A549 (cell line): Measurements from ENCODE around the gene GNAI2.

Source experiments
- CEBPB ChIP-seq, 2 experiments: fragments of >200 bp in 1 of 2; sonication (Bioruptor Twin) in 1 of 2; formaldehyde crosslinking in 1 of 2; IDR thresholded peaks; 2 replicates each; pipeline ENCODE4 v1.6.1; 2012 to 2016
- EHMT2 ChIP-seq: fragments of 200-600 bp; sonication (generic); IDR thresholded peaks from 2 replicates; pipeline ENCODE4 v1.6.1; 2016; ENCODE audit warnings: antibody characterized with exemption, low read depth, mild to moderate bottlenecking, moderate library complexity
- EP300 ChIP-seq, 2 experiments: fragments of >200 bp; sonication (Bioruptor Twin); formaldehyde crosslinking; IDR thresholded peaks; 2 replicates in 1 of 2; 3 replicates in 1 of 2; pipeline ENCODE4 v1.6.1; 2016 to 2017
- FOSB ChIP-seq: fragments of 250-450 bp; sonication (Bioruptor Pico); IDR thresholded peaks from 2 replicates; pipeline ENCODE4 v1.5.0; 2020; ENCODE audit warnings: mild to moderate bottlenecking, moderate library complexity
- GATA3 ChIP-seq: IDR thresholded peaks from 2 replicates; pipeline ENCODE4 v1.6.1; 2012; ENCODE audit warnings: borderline replicate concordance
- POLR2A ChIP-seq: IDR thresholded peaks from 2 replicates; pipeline ENCODE4 v1.6.1; 2012; ENCODE audit warnings: mild to moderate bottlenecking, low read length
- RAD21 ChIP-seq, 2 experiments: fragments of >200 bp in 1 of 2; sonication (Bioruptor Twin) in 1 of 2; formaldehyde crosslinking in 1 of 2; IDR thresholded peaks in 1 of 2; conservative IDR thresholded peaks in 1 of 2; 2 replicates in 1 of 2; 3 replicates in 1 of 2; pipeline ENCODE4 v1.6.1; 2012 to 2018; ENCODE audit warnings: inconsistent platforms in 1 of 2
- RFX5 ChIP-seq: fragments of 450-650 bp; IDR thresholded peaks from 2 replicates; pipeline ENCODE4 v1.7.1; 2014; ENCODE audit warnings: antibody characterized with exemption, mild to moderate bottlenecking, moderate library complexity
- TF ChIP-seq, protein P1 (sequence below): fragments of >200 bp; sonication (Bioruptor Twin); formaldehyde crosslinking; IDR thresholded peaks from 3 replicates; pipeline ENCODE4 v1.5.1; 2016
- TF ChIP-seq, protein P2 (sequence below): fragments of 200-600 bp; sonication (generic); IDR thresholded peaks from 2 replicates; pipeline ENCODE4 v1.6.1; 2016; ENCODE audit warnings: antibody characterized with exemption, mild to moderate bottlenecking, moderate library complexity
- TF ChIP-seq, protein P3 (sequence below): fragments of 450-650 bp; IDR thresholded peaks from 2 replicates; pipeline ENCODE4 v1.6.1; 2014; ENCODE audit warnings: antibody characterized with exemption
- TF ChIP-seq, protein P4 (sequence below): fragments of 150-350 bp; IDR thresholded peaks from 2 replicates; pipeline ENCODE4 v1.6.1; 2014; ENCODE audit warnings: low read depth, mild to moderate bottlenecking, low read length
- TF ChIP-seq, protein P5 (sequence below): fragments of >200 bp; sonication (Bioruptor Twin); formaldehyde crosslinking; IDR thresholded peaks from 3 replicates; pipeline ENCODE4 v1.6.1; 2016

DNA sequence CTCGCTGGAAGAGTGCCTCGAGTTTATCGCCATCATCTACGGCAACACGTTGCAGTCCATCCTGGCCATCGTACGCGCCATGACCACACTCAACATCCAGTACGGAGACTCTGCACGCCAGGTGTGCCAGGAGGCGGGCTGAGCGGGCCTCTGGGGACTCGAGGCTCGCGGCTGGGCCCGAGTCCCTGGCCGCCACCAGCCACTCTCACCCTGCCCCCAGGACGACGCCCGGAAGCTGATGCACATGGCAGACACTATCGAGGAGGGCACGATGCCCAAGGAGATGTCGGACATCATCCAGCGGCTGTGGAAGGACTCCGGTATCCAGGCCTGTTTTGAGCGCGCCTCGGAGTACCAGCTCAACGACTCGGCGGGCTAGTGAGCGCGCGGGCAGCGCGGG, 42.7 kb upstream of the GNAI2 start:
- TF ChIP-seq, protein P1, sequence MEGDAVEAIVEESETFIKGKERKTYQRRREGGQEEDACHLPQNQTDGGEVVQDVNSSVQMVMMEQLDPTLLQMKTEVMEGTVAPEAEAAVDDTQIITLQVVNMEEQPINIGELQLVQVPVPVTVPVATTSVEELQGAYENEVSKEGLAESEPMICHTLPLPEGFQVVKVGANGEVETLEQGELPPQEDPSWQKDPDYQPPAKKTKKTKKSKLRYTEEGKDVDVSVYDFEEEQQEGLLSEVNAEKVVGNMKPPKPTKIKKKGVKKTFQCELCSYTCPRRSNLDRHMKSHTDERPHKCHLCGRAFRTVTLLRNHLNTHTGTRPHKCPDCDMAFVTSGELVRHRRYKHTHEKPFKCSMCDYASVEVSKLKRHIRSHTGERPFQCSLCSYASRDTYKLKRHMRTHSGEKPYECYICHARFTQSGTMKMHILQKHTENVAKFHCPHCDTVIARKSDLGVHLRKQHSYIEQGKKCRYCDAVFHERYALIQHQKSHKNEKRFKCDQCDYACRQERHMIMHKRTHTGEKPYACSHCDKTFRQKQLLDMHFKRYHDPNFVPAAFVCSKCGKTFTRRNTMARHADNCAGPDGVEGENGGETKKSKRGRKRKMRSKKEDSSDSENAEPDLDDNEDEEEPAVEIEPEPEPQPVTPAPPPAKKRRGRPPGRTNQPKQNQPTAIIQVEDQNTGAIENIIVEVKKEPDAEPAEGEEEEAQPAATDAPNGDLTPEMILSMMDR = no peak
- TF ChIP-seq, protein P2, sequence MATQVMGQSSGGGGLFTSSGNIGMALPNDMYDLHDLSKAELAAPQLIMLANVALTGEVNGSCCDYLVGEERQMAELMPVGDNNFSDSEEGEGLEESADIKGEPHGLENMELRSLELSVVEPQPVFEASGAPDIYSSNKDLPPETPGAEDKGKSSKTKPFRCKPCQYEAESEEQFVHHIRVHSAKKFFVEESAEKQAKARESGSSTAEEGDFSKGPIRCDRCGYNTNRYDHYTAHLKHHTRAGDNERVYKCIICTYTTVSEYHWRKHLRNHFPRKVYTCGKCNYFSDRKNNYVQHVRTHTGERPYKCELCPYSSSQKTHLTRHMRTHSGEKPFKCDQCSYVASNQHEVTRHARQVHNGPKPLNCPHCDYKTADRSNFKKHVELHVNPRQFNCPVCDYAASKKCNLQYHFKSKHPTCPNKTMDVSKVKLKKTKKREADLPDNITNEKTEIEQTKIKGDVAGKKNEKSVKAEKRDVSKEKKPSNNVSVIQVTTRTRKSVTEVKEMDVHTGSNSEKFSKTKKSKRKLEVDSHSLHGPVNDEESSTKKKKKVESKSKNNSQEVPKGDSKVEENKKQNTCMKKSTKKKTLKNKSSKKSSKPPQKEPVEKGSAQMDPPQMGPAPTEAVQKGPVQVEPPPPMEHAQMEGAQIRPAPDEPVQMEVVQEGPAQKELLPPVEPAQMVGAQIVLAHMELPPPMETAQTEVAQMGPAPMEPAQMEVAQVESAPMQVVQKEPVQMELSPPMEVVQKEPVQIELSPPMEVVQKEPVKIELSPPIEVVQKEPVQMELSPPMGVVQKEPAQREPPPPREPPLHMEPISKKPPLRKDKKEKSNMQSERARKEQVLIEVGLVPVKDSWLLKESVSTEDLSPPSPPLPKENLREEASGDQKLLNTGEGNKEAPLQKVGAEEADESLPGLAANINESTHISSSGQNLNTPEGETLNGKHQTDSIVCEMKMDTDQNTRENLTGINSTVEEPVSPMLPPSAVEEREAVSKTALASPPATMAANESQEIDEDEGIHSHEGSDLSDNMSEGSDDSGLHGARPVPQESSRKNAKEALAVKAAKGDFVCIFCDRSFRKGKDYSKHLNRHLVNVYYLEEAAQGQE = no peak
- TF ChIP-seq POLR2A (no peak), RAD21 (conservative IDR thresholded peaks at IDR 0.05 in 1 of 2, IDR thresholded peaks at IDR 0.05 in 1 of 2) (no peak), EP300 (IDR thresholded peaks at IDR 0.05) (no peak), FOSB (CRISPR knock-in tag) (no peak), EHMT2 (no peak), CEBPB (IDR thresholded peaks at IDR 0.05) (no peak), RFX5 (no peak), GATA3 (no peak)
- TF ChIP-seq, protein P3, sequence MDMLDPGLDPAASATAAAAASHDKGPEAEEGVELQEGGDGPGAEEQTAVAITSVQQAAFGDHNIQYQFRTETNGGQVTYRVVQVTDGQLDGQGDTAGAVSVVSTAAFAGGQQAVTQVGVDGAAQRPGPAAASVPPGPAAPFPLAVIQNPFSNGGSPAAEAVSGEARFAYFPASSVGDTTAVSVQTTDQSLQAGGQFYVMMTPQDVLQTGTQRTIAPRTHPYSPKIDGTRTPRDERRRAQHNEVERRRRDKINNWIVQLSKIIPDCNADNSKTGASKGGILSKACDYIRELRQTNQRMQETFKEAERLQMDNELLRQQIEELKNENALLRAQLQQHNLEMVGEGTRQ = no peak
- TF ChIP-seq, protein P4, sequence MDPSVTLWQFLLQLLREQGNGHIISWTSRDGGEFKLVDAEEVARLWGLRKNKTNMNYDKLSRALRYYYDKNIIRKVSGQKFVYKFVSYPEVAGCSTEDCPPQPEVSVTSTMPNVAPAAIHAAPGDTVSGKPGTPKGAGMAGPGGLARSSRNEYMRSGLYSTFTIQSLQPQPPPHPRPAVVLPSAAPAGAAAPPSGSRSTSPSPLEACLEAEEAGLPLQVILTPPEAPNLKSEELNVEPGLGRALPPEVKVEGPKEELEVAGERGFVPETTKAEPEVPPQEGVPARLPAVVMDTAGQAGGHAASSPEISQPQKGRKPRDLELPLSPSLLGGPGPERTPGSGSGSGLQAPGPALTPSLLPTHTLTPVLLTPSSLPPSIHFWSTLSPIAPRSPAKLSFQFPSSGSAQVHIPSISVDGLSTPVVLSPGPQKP = no peak
- TF ChIP-seq, protein P5, sequence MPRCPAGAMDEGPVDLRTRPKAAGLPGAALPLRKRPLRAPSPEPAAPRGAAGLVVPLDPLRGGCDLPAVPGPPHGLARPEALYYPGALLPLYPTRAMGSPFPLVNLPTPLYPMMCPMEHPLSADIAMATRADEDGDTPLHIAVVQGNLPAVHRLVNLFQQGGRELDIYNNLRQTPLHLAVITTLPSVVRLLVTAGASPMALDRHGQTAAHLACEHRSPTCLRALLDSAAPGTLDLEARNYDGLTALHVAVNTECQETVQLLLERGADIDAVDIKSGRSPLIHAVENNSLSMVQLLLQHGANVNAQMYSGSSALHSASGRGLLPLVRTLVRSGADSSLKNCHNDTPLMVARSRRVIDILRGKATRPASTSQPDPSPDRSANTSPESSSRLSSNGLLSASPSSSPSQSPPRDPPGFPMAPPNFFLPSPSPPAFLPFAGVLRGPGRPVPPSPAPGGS = no peak
